Mucosa of gallbladder (tissue), 1 donor: ENCODE results near the gene FRMD1. TPM values are rescaled to one million over a fixed set of nuclear protein-coding genes. Genes with fewer than 3 reads are reported as not detected.

Experiments used
- DNase-seq: peaks from one replicate; pipeline ENCODE4 v3.0.0-alpha.2; 2020; ENCODE audit warnings: low spot score
- total RNA-seq: library from RNA; stranded (reverse); gene quantifications from one replicate; pipeline ENCODE4 v1.2.1, GENCODE V29; 2021
- donor health status: DM: no; HTN: no; CAD: no.

The FRMD1 gene
- total RNA-seq, 1 donor from 2014 or later, result not detected

DNA sequence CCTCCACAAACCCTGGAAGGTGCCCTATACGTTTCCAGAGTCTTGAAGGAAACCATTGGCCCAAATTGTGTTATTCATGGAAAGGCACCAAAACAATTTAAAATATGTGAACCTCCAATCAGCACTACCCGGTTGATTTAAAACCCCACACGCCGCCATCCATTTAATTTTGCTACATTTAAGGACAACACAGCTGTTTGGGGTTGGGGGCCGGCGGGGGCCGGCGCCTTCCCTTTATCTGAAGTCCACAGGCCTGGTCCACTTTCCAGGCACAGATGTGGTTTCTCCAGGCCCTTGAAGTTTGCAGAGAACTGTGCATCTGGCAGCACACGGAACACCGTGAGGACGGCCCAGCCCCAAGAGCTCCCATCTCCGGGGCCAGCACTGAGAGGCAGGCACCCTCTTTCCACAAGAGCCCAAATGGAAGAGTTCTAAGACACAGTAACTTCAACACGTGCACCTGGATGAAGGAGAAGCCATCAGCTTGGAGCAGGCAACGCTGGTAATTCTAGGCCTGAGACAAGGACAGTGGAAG, 16.8 kb upstream of the FRMD1 start:
- DNase-seq, result no peak

DNA sequence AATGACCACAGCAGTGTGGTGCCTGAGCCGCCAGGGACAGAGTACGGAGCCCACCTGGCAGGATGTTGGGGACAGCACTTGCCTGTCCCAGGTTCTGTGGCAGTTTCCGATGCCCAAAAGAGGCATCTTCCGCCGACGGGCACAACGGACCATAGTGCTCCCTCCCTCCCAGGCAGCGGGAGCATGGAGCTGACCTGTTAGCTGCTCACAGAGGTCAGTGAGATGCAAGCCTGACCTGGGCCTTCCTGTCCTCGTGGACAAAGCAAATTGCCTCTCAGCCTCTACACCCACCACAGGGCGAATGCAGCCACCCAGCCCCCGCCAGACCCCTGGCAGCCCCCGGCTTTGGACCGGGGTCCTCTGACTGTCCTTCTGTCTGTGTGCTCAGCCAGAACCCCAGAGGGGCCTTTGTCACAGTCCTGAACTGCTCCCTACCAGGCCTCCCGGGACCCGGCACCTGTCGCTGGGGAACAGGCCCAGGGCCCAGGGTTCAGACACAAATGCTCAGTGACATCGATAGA, 16.2 kb upstream of the FRMD1 start:
- DNase-seq, result no peak

DNA sequence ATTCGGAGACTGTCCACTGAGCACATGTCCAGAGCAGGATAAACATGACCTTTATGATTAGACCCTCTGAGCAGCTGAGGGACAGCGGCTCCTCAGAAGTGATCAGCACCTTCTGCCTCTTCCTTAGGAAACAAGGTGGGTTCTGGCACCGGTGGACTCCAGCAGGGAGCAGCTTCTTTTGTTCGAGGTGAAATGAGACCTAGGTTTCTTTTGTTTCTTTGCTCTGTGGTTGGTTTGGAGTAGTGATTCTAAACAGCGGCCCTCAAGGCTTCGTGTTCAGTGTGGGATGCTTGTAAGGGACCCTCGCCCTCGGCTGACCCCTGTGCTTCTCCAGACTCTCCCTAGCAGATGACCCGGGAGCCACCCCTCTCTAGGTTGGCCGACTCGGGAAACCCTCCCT, 14.6 kb upstream of the FRMD1 start:
- no peak for DNase-seq

DNA sequence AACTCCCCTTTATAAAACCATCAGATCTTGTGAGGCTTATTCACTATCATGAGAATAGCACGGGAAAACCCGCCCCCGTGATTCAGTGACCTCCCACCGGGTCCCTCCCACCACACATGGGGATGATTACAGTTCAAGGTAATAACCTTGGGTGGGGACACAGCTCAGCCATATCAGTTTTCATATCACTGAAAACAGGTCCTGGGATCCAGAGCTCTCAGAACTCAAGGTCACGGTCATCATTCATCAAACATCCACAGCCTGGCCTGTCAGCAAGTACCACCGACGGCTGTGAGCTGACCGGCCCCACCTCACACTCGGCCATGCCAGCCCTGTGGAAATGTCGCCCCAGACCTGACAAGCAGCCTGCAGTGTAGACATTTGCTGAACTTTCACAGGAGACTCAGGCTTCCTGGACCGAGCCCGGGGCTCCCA, 14.1 kb upstream of the FRMD1 start:
- DNase-seq, result no peak

DNA sequence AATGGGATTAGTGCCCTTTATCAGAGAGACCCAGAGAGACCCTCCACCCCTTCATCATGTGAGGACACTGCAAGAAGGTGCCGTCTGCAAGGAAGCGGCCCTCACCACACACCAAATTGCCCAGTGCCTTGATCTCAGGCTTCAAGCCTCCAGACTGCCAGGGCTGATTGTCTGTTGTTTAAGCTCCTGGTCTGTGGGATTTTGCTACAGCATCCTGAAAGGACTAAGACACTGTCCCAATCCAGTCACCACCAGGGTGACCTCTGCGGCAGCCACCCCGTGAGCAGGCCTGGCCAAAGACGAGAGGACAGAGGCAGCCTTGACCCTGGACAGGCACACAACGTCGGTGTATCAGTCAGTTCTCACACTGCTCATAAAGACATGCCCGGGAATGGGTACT, 13.5 kb upstream of the FRMD1 start:
- no peak for DNase-seq

DNA sequence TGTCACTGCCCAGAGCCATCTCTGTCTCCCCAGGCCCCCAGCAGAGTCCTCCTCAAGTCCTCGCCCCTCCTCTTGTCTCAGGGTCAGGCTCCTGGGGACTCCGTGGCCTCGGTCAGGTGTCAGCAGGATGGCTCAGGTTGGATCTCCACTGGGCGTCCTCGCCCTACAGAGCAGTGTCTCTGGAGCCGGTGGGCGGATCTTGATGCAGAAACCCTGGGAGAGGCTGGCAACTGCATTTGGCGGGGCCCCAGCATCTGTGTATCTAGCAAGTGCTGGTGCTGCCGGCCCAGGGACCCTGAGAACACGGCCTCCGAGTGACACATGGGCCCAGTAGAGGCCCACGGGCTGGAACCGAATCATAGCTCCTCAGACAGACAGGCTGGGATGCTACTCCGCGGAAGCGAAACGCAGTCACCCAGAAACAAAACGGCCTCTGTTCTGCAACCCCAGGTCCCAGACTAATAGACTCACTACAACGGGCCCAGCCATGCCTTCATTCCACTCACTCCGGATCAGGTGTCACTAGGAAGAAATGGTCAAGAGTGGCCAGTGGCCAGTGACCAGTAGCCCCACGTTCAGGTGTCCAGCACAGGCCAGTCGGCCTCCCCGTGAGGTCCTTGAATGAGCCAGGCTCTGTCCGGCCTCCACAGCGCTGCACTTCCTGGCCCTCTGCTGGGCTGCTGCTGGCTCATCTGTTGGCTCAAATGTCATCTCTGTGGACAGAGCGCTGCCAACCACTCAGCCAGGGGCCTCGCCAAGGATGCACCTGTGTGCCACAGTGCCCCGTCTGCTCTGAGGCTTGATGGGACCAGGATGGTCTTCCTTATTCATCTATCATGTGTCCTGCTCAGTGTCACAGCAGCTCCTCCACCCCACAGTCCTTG, 12.6 kb upstream of the FRMD1 start:
- DNase-seq, result no peak

DNA sequence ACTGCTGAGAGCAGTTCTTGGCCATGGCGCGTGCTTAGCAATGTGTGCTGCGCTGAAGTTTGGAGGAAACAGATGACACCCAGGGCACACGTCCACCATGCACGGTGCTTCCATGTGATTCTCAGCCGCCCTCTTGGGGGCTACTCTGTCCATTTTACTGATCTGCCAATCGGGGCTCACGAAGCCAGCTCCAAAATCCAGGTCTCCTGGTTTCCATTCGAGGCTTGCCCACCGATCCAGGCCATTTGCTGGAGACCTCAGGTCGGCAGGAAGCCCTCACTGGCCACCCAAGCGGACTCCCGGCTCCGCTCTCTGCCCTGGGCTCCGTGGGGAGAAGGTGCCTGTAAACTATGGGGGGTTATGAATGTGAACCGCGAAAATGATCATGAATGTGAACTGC, 11.7 kb upstream of the FRMD1 start:
- no peak for DNase-seq

DNA sequence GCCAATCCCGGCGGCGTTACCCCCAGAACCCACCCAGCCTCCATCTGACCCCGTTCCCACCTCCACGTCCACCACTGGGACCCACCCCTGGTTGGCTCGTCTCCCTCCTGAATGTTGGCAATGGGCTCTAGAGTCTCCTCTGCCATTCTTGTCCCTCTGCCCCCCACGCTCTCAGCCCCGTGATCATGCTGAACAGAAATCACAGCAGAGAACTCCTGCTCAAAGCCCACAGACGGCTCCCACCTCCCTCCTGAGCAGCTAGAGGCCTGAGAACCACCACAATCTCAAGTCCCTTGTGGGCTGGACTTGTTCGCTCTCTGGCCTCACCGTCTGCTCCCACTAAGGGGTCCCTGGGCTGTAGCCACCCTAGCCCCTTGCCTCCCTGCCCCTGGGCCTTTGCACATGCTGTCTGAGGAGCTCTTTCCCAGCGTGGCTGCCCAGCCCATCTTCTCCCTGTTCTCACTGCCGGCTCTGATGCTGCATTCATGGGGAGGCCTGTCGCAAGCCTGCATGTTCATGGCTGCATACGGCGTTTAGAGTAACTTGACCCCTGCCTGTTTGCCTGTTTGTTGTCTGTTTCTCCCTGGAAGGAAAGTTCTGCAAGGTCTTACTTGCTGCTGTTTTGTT, 11.2 kb upstream of the FRMD1 start:
- DNase-seq, result no peak

DNA sequence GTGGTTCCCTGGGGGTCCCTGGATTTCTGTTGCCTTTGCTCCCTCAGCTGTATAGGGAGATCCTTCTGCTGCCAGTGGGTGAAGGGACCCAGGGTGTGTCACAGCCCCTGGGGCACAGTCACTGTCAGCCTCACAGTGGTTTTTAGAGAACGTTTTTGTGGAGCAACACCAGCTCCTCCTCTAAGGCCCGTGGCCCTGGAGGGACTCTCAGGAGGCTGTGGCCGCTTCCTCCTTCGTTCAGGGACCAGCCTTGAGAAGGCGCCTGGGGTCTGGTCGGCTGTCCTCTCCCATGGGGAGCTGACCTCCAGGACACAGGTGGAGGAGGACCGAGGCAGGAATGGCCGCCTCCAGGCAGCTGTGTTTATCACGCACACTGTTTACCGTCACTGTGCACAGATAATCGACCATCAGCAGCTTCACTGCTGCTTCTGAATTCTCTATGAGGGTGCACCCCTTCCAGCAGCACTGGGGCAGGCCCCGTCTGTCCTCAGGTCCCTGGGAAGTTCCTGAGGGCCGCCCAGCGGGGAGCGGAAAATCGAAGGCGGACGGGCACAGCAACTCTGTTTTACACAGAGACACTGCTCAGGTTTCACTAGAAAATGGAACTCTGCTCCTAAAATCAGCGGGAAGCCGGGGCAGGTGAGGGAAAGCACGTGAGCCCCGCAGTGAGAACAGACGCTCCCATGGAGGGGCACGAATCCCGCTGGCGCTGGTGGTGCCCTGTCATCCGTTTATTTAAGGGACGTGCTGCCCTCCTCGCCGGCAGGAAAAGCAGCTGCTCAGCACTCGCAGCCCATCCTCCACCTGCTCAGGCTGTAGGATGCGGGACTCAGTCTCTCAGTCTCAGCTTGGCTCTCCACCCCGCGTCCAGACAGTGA, 10.4 kb upstream of the FRMD1 start:
- no peak for DNase-seq

DNA sequence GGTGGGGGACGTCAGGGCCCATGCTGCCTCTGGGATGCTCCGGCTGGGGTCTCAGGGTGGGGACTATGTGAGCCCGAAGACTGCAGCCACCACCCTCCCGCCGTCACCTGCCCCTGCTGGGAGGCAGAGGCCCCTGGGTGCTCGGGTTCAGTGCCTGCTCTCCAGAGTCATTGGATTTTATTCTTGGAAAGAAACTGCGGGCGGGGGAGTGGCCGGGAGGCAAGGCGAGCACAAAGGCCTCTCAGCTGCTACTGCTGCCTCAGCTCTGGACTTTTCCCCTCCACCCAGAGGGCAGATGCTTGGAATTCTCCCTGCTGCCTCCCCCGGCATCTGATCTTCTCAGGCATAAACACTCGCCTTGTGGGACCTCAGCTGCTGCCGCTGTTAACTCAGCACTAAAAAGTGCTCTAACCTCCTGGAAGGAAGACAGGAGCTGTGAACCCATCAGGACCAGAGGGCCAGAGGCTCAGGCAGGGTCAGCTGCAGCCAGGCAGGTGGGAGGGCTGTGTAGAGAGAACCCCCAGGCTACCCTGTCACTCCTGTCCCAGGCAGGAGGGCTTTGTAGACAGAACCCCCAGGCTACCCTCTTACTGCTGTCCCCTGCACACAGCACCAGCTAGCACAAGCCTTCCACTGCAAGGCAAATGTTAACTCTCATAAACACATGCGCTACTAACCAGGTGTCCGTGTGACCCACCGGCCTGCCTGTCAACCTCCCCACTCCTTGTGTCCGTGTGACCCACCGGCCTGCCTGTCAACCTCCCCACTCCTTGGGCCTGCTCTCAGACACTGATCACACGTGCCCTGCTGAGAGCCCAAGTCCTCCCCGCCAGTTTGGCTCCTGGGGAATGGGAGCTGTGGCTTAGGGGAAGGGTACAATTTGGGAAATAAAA, 9.4 kb upstream of the FRMD1 start:
- DNase-seq, result peak; percentile 74

DNA sequence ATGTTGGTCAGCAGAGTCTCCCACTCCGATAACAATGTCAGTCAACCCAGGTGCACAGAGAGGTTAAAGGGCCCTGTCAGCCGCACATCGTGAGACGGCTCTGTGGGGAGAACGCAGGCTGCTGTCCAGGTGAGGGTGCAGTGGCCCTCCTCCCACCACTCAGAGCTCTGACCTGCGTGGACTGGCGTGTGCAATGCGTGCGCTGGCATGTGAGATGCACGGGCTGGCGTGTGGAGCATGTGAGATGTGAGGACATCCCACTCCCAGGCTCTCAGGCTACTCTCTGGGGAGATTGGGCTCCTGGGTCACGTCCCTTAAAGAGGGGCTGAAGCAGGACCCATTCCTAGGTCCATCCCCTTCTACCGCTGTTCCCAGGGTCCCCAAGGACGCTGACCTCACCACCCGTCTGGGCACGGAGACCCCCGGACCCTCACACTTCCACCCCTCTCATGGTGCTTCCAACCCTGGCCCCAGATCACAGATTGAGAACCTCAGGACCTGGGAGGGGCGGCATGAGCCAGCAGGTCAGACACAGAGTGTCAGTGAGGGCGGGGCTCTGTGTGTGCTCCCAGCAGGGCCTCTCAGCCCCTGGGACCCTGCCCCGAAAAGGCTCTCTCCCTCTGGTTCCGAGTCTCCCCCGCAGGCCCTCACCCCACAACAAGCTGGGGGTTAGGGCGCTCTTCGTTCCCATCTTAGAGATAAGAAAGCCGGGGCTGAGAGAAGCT, 8.6 kb upstream of the FRMD1 start:
- no peak for DNase-seq

DNA sequence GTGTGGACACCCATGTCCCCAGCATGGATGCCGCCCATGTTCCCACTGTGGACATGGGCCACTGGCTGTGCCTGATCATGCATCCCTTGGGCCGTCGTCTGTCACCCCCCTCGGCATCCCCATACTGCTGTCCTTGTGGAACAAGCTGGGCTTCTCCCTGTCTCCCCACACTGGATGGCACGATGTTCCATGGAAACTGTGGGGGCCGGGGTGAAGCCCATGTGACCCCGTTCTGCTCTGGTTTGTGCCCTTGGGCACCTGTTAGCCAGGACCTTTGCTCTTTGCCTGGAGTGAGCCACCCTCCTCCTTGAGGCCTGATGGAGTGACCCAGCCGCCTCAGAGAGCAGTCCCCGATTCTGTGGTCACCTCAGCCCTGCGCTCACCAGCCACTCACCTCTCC, 7.6 kb upstream of the FRMD1 start:
- DNase-seq, result no peak

DNA sequence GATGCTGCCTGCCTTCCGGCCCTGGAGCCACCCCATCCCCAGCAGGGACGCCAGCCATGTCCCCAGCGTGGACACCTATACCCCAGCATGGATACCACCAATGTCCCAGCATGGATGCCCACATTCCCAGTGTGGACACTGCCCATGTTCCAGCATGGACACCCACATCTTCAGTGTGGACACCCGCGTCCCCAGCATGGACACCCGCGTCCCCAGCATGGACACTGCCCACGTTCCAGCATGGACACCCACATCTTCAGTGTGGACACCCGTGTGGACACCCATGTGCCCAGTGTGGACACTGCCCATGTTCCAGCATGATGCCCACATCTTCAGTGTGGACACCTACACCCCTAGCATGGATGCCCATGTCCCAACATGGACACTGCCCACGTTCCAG, 7.1 kb upstream of the FRMD1 start:
- DNase-seq, result no peak

DNA sequence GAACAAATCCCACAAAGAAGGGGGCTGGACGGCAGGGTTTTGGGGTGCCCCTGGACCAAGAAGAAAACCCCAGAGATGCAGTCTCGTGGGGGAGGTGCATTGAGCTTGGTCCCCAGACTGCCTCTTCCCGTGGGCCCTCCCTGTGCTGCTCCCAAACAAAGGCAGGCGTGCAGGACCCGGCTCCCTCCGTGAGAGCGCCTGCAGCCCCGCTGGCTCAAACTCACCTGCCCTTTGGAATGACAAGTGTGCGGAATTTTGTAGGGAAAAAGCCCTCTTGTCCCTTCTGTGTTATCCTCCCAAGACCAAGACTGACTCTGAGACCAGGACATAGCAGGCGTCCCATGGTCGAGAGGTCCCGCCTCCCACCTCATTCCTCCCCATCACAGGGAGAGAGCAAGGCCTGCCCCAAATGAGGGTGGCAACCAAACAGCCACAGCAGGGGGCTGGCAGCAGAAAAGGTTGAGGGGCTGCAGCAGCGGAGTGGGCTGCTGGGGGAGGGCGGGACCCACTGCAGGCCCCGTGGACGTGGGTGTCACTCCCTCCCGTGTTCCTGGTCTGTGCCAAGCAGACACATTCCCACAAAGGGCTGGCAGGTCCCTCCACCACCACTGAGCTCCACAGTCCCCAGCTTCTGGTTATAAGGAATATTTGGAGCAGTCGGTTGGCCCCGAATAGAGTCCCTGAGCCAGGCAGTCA, 5.6 kb upstream of the FRMD1 start:
- DNase-seq, result no peak

DNA sequence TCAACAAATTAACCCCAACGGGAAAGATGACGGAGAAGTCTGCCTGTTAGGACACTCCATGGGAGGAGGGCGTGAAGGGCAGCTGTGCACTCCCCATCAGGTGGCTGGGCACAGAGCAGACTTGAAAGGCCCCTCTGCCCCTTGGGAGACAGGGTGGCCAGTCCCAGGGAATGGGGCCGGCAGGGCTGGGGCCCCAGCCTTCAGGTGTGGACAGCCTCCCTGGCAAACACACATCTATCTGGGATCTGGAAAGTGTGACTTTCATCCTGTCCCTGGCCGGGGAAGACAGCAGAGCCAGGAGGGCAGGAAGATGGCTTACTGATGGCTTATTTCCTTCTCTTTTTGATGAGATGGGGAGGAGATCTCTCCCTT, 4.5 kb upstream of the FRMD1 start:
- DNase-seq, result no peak

DNA sequence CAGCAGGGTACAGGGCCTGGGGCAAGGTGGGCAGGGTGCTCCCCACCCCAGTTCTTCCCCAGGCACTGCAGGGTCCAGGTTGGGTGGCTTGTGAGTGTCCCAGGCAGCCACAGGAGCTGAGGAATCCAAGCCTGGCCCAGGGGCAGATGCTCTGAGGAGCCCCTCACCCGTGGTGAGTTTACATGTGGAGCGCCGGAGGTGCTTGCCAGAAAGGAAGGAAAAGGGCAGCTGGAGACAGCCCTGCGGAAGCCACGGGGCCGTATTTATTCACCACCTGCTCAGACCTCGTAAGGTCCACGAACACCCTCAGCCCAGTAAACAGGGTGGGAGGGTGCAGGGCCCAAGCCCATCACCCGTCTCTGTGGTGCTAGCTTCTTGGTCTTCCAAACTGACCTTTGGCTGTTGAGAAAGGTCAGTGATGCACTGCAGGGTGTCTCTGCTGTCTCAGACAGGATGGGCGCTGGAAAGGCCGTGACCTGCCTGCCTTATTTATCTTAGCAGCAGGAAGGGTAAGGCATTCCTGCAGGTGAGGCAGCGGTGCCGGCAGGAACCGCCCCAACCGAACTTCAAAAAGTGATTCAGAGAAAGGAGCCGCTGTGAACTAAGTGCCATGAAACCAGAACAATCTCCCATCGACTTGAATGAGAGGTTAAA, 4.0 kb upstream of the FRMD1 start:
- no peak for DNase-seq

DNA sequence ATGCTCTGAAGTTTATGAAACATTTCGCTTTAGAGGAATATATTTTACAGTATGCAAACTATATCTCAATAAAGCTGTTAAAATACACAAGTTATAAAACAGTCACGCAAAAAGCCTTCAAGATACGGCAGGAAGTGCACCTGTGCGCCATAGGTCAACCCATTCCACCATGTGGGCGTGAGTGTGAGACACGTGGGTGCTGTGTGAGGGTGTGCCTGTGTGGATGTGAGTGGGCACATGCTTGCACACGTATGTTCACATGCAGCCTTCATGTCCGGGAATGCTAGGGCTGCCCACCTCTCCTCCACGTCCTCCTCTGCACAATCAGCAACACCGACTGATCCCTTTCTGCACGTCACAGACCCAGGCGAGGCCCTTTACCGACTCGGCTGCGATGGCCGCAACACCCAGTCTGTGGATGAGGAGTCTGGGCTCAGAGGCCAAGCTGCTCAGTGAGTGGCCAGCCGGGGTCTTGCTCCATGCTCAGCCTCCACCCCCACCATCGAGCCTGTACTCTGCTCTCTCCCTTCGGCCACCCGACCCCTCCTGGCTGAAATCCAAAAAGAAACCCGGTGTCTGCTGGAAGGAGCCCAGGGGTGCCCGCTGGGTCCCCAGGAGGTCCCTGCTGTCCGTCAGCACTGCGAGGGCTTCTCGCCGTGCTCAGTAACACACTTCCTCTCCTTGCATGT, 3.0 kb upstream of the FRMD1 start:
- no peak for DNase-seq

DNA sequence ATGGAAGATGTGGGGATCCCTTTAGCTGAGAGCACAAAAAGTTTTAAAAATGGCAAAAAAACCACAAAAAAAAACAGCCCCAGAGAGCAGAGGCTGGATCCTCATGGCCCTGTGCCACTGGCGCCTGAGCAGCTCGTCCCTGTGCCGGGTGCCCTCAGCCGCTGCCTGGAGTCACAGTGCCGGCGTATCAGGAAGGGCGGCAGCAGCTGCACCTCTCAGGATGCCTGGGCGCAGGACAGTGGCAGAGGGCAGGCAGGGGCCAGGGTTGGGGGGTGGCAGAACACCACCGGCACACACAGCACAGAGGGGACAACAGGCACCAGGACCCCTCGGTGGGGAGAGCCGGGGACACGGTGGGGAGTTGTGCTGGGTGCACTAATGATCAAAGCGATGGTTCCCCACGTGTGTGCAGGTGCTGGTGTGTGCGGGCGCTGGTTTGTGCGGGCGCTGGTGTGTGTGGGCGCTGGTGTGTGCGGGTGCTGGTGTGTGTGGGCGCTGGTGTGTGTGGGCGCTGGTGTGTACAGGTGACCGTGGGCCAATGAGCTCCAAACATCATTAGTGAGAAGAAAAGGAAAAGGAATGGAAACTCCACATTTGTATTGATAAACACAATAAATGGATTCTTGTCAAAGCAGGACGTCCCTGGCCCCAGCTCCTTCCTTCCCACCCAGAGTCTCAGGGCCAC, 1.5 kb upstream of the FRMD1 start:
- DNase-seq, result no peak
